K562 (cell line): ENCODE measurements around the gene CA7. TPM values are rescaled to one million over a fixed set of nuclear protein-coding genes. Genes with fewer than 3 reads are reported as not detected.

ENCODE experiments used
- ATAC-seq: fragments of 200-7000 bp; cut with Tn5 transposase; 3 replicates; pipeline ENCODE4 v1.9.1; 2020; ENCODE audit warnings: moderate library complexity
- BruUV-seq: library from RNA; stranded (reverse); fragments of 400-500 nt; replicated peaks from 2 replicates; lab custom pipeline; 2021; lab: Mats Ljungman, UMichigan
- CTCF ChIA-PET: fragments of 300-600 bp; formaldehyde crosslinking; extraction: SDS; loops from one replicate; lab custom pipeline; 2021; ENCODE audit warnings: low intra/inter-chr PET ratio; lab: Yijun Ruan, JAX
- POLR2A ChIA-PET: fragments of 300-600, 350-650 bp; sonication (Branson Sonifier 250); formaldehyde crosslinking; extraction: SDS; loops from one replicate; lab custom pipeline; 2021; ENCODE audit warnings: antibody characterized with exemption, inconsistent platforms; lab: Yijun Ruan, JAX
- DNase-seq, 4 experiments: peaks; one replicate each; pipeline versions ENCODE4 v3.0.0 to v3.0.0-alpha.2; 2011 to 2018; ENCODE audit warnings: low spot score in 3 of 4, mixed read lengths in 3 of 4; ENCODE audit errors: extremely low read depth in 1 of 4
- FAIRE-seq: peaks from 2 replicates; lab custom pipeline; 2011; peaks lifted over from hg19 to GRCh38; lab: Jason Lieb, UNC
- H2AFZ ChIP-seq: 2 replicates; pipeline ENCODE4 v1.6.0; 2011; ENCODE audit warnings: low read depth, low read length, control low read depth, inconsistent platforms
- H3K27ac ChIP-seq: fragments of 200-600 bp; 3 replicates; pipeline ENCODE4 v1.8.0; 2011; ENCODE audit warnings: low read depth, mild to moderate bottlenecking, control low read depth, inconsistent platforms, low read length, moderate library complexity, mixed read lengths; ENCODE audit errors: extremely low read depth
- H3K27me3 ChIP-seq, 2 experiments: fragments of 300-600 bp in 1 of 2; 2 replicates in 1 of 2; 3 replicates in 1 of 2; pipeline versions ENCODE4 v1.6.0 to v1.8.0; 2011; ENCODE audit warnings: inconsistent platforms in 2 of 2, low read length in 2 of 2, mild to moderate bottlenecking in 1 of 2, mixed read lengths in 1 of 2, moderate library complexity in 1 of 2; ENCODE audit not compliant: control insufficient read depth in 2 of 2, insufficient read depth in 2 of 2
- H3K36me3 ChIP-seq: fragments of 300-600 bp; 3 replicates; pipeline ENCODE4 v1.8.0; 2011; ENCODE audit warnings: mild to moderate bottlenecking, low read length, inconsistent platforms; ENCODE audit not compliant: control insufficient read depth, insufficient read depth
- H3K4me1 ChIP-seq, 2 experiments: fragments of 200-600 bp in 1 of 2; replicated peaks in 1 of 2; 2 replicates in 1 of 2; 3 replicates in 1 of 2; pipeline versions ENCODE4 v1.5.1 to v1.8.0; 2011; ENCODE audit warnings: inconsistent platforms in 2 of 2, low read length in 2 of 2, mild to moderate bottlenecking in 1 of 2, mixed read lengths in 1 of 2, moderate library complexity in 1 of 2; ENCODE audit not compliant: control insufficient read depth in 2 of 2, insufficient read depth in 2 of 2
- H3K4me2 ChIP-seq: 2 replicates; pipeline ENCODE4 v1.6.1; 2011; ENCODE audit warnings: low read length, control low read depth, inconsistent platforms, mixed read lengths; ENCODE audit not compliant: insufficient read depth
- H3K4me3 ChIP-seq: fragments of 200-600 bp; sonication (generic), shearing (Covaris generic); 2 replicates; pipeline ENCODE4 v1.5.1; 2016; ENCODE audit warnings: control low read depth, inconsistent platforms
- H3K79me2 ChIP-seq: fragments of 200-600 bp; 3 replicates; pipeline ENCODE4 v1.8.0; 2011; ENCODE audit warnings: low read length, inconsistent platforms; ENCODE audit not compliant: control insufficient read depth, insufficient read depth
- H3K9ac ChIP-seq, 2 experiments: 2 replicates each; pipeline versions ENCODE4 v1.6.0 to v1.6.1; 2011; ENCODE audit warnings: low read depth in 2 of 2, low read length in 2 of 2, control low read depth in 1 of 2, inconsistent platforms in 1 of 2, mild to moderate bottlenecking in 1 of 2, mixed read lengths in 1 of 2; ENCODE audit not compliant: insufficient read depth in 1 of 2
- H3K9me1 ChIP-seq: one replicate; pipeline ENCODE4 v1.6.0; 2011; ENCODE audit warnings: inconsistent platforms, mild to moderate bottlenecking, low read length, moderate library complexity; ENCODE audit not compliant: control insufficient read depth, insufficient read depth
- H3K9me3 ChIP-seq: replicated peaks from 2 replicates; pipeline ENCODE4 v1.5.1; 2011; ENCODE audit warnings: low read depth, low read length, inconsistent platforms; ENCODE audit not compliant: control insufficient read depth, insufficient read depth
- H4K20me1 ChIP-seq: replicated peaks from 2 replicates; pipeline ENCODE4 v1.6.1; 2011; ENCODE audit warnings: low read length, inconsistent platforms, mixed read lengths; ENCODE audit not compliant: control insufficient read depth, insufficient read depth
- CEBPG ChIP-seq, 3 experiments: fragments of 200-800 bp in 1 of 3; sonication (Bioruptor generic) in 1 of 3; sonication (generic) in 1 of 3; formaldehyde crosslinking in 1 of 3; IDR thresholded peaks in 2 of 3; conservative IDR thresholded peaks in 1 of 3; 2 replicates each; pipeline versions ENCODE4 v1.6.1 to v1.8.0; 2016 to 2022; ENCODE audit warnings: missing compliant biosample characterization in 2 of 3, missing genetic modification characterization in 2 of 3, mild to moderate bottlenecking in 1 of 3, missing genetic modification reagents in 1 of 3
- CTBP1 ChIP-seq: fragments of 450-650 bp; IDR thresholded peaks from 2 replicates; pipeline ENCODE4 v1.6.1; 2016; ENCODE audit warnings: borderline replicate concordance
- DACH1 ChIP-seq: fragments of 450-650 bp; IDR thresholded peaks from 2 replicates; pipeline ENCODE4 v1.6.1; 2018; ENCODE audit not compliant: partially characterized antibody
- ETS2 ChIP-seq: IDR thresholded peaks from 2 replicates; pipeline ENCODE4 v1.6.1; 2016; ENCODE audit warnings: borderline replicate concordance, missing genetic modification characterization, mild to moderate bottlenecking, moderate library complexity, missing compliant biosample characterization; ENCODE audit not compliant: poor library complexity, severe bottlenecking
- ETV5 ChIP-seq: sonication (generic); formaldehyde crosslinking; IDR thresholded peaks from 2 replicates; pipeline ENCODE4 v1.4.0; 2020; ENCODE audit warnings: low read depth, mild to moderate bottlenecking, missing genetic modification reagents
- HOMEZ ChIP-seq: fragments of 250-450 bp; sonication (Bioruptor Pico); IDR thresholded peaks from 2 replicates; pipeline ENCODE4 v1.4.0; 2020; ENCODE audit warnings: mild to moderate bottlenecking, moderate library complexity
- NFRKB ChIP-seq: fragments of 450-650 bp; IDR thresholded peaks from 2 replicates; pipeline ENCODE4 v1.6.1; 2016; ENCODE audit warnings: low read depth
- PRDM10 ChIP-seq: fragments of 450-650 bp; IDR thresholded peaks from 2 replicates; pipeline ENCODE4 v1.6.1; 2018; ENCODE audit not compliant: partially characterized antibody
- RAD21 ChIP-seq, 2 experiments: fragments of 250-450 bp in 1 of 2; fragments of 450-650 bp in 1 of 2; sonication (Bioruptor Pico) in 1 of 2; formaldehyde crosslinking in 1 of 2; IDR thresholded peaks in 1 of 2; conservative IDR thresholded peaks in 1 of 2; 2 replicates each; pipeline versions ENCODE4 v1.4.0 to v1.8.0; 2020 to 2022; ENCODE audit warnings: mild to moderate bottlenecking in 2 of 2, moderate library complexity in 1 of 2
- ZC3H4 ChIP-seq: sonication (generic); formaldehyde crosslinking; IDR thresholded peaks from 2 replicates; pipeline ENCODE4 v1.9.0; 2021; ENCODE audit warnings: missing genetic modification reagents, borderline replicate concordance
- ZNF224 ChIP-seq: sonication (generic); formaldehyde crosslinking; IDR thresholded peaks from 2 replicates; pipeline ENCODE4 v1.8.0; 2022; ENCODE audit warnings: mild to moderate bottlenecking, missing genetic modification reagents
- WGBS: fragments of 100-300 bp; shearing (Covaris generic); methylation state at CpG from one replicate; pipeline ENCODE4 v1.1.6; 2016; ENCODE audit warnings: low coverage, mixed read lengths; ENCODE audit not compliant: insufficient coverage; ENCODE audit errors: missing lambda C conversion rate; 5-methylcytosine and 5-hydroxymethylcytosine counted together
- in situ Hi-C: fragments of 300-500 bp; cut with MboI; formaldehyde crosslinking; loops from 4 replicates; pipeline ENCODE4 v1.15.0; 2018; ENCODE audit warnings: inconsistent platforms, mixed read lengths
- intact Hi-C: fragments of 100-400 bp; cut with micrococcal nuclease; formaldehyde crosslinking; loops from 2 replicates; pipeline ENCODE4 v1.14.2; 2022
- polyA plus RNA-seq, 8 experiments: library from polyadenylated mRNA; depleted of rRNA in 4 of 8; stranded (reverse) in 5 of 8; unstranded in 3 of 8; fragments of >200 nt; fragmentation: Nextera tagmentation in 2 of 8; fragmentation: Illumina TruSeq in 1 of 8; extraction: Ambion mirVana in 2 of 8; extraction: Trizol in 1 of 8; gene quantifications; 2 replicates each; pipeline versions ENCODE4 v1.2.1 to v1.2.3, GENCODE V29; 2011 to 2014; ENCODE audit warnings: inconsistent platforms in 1 of 8, missing spikeins in 1 of 8
- total RNA-seq, 7 experiments: library from RNA; depleted of rRNA in 6 of 7; stranded (reverse); fragments of >200 nt in 6 of 7; fragmentation: Illumina TruSeq in 2 of 7; extraction: Trizol in 2 of 7; gene quantifications; 2 replicates each; pipeline versions ENCODE4 v1.2.1 to v1.2.3, GENCODE V29; 2011 to 2021; ENCODE audit warnings: low replicate concordance in 1 of 7

Gene CA7
- total and polyA plus RNA-seq, 9 of the 15 experiments (the other 6 are each of a cell fraction or from before 2014, with no cell fraction given) = 0.03 to 0.07 (median 0.05) TPM; not detected in 5

GRCh38 chr16:66894948-66895688 is 50.9 kb downstream of the CA7 start (continued):
- 0 out of 2 replicates have a peak, but pooled peaks have one; percentile 49 for TF ChIP-seq ETV5
- no peak for TF ChIP-seq NFRKB
- no peak for TF ChIP-seq ZNF224
- TF ChIP-seq CTBP1 = peak; percentile 49; the same call in 1 of the 2 replicates
- no peak for TF ChIP-seq CEBPG (CRISPR knock-in tag; IDR thresholded peaks at IDR 0.05)
- TF ChIP-seq CEBPG (tag; conservative IDR thresholded peaks at IDR 0.05 in 1 of 2, IDR thresholded peaks at IDR 0.05 in 1 of 2) = no peak
- TF ChIP-seq HOMEZ (CRISPR knock-in tag) = no peak

- no peaks in the 10 kb centered on the region for H3K9me3 ChIP-seq
- TF ChIP-seq RAD21 (CRISPR knock-in tag; conservative IDR thresholded peaks at IDR 0.05 in 1 of 2, IDR thresholded peaks at IDR 0.05 in 1 of 2) (no peak), PRDM10 (peak; percentile 69), ZC3H4 (CRISPR knock-in tag) (0 out of 2 replicates have a peak, but pooled peaks have one; percentile 3), DACH1 (no peak), ETS2 (tag) (no peak)
- in situ Hi-C loops (loop anchor here (5.0 kb wide), 1 partner anchor 37 kb away; the partner anchor contains the start of gene CIAO2B), intact Hi-C loops (loop anchor here (1.0 to 5.0 kb wide), 3 partner anchors 33 to 122 kb away; no protein-coding TSS in a partner anchor)
- no TSS peak for BruUV-seq
- ATAC-seq (no peak), FAIRE-seq (no peak), DNase-seq (no peak)
- no peaks in the 10 kb centered on the region for H4K20me1 ChIP-seq
- H3K27ac ChIP-seq = no peak overlapping the region
- H3K27me3 ChIP-seq = no peaks in the 10 kb centered on the region
- ChIA-PET CTCF (interaction anchor here (1.2 to 4.3 kb wide), 4 partner anchors 29 to 83 kb away, joined by 3 to 41 read pairs (median 7); partner anchors contain the start of gene RRAD), POLR2A (interaction anchor here (0.6 to 3.0 kb wide), 4 partner anchors 15 to 280 kb away, joined by 3 to 15 read pairs (median 3); partner anchors contain the start of gene PDP2)
- no peaks in the 10 kb centered on the region for H3K79me2 ChIP-seq
- H3K9ac ChIP-seq = peak overlapping the region in 1 of 2 experiments; percentile 75; a peak in 2 of 4 replicates
- peaks cover 20 to 28% of the 10 kb centered on the region in 2 experiments for H3K4me1 ChIP-seq
- peaks cover 9% of the 10 kb centered on the region; the same call in 1 of the 3 replicates for H3K36me3 ChIP-seq
- H2AFZ ChIP-seq = no peak overlapping the region
- no peaks in the 10 kb centered on the region for H3K9me1 ChIP-seq
- no peak overlapping the region for H3K4me2 ChIP-seq
- H3K4me3 ChIP-seq = no peak overlapping the region
- 44% methylated on average over 5 of the region's 5 CpGs for WGBS
Measured at GRCh38 chr16:66895689-66895979, 51.4 kb downstream of the CA7 start.
